Measurements from ENCODE around the gene GABRG3.

The GABRG3 gene

DNA sequence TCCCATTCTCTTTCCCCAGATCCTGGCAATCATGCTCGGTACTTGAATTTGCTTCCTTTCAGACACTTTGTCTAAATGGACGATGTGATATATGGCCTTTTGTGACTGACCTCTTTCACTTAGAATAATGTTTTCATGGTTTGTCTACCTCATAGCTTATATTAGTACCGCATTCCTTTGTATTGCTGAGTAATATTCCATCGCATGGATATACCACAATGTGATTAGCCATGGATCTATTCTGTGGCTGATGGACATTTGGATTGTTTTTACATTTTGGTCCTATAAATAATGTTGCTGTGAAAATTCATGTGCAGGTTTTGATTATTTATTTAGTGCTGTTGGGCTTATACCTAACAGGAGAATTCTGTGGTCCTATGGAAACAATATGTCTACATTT, 458.6 kb downstream of the GABRG3 start:
- DNase-seq, result no peak

DNA sequence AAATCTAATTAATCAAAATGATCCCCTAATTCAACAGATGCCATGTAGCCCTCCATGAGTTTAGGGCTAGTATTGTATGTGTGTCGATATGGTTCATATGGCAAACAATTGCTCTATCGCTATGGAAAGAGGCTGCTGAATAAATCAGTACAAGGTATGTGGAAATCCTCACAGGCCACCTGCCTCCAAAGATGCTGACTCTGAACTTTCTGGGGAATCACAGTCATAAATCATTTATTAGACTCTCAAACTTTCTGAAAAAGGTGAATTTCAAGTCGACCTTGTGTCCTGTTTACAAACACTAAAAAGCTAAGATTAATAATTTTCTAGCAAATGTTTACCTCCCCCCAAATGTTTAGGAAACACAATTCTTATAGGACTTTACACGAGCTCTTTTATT, 462.6 kb downstream of the GABRG3 start:
- no peak for DNase-seq

DNA sequence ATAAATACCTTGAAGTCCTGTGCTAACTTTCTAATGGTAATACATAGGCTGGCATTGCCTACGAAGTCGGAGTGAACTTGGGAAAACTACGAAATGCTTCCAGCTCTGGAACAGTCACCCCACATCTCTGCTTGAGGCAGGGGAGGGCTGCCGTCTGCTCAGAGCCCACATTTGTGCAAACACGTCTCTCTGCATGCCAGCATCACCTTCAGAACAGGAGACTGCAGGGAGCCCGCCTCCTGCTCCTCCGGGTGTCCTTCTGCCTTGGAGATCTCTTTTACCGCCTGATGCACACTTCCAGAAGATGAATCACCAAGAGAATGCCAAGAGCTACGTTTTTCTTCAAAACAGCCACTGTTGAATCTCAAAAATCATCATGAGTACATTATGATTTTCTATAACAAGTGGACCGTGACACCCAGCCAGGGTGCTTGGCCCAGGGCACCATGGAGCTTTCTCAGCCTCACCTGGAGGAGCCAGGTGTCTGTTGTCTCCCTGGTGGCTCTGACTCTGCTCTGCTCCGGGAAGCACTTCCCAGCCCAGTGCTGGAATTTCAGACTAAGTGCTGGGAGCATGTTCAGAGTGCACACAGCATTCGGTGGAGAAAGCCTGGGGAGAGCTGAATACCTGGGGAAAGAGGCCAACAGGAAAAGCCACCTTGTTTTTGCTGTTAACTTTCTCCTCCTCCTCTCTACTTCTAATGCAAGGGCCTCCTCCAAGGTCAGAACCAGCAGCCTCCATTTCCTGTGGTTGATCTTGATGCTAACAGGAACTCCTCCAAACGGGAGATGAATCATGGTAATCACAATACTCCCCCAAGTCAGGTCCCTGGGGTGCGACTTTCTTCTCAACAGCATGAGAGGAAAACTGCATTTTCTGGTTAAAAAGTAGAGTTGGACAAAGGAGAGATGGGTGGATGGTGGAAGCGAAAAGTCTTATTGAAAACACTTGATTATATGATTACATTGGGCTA, 467.7 kb downstream of the GABRG3 start:
- DNase-seq, result no peak

DNA sequence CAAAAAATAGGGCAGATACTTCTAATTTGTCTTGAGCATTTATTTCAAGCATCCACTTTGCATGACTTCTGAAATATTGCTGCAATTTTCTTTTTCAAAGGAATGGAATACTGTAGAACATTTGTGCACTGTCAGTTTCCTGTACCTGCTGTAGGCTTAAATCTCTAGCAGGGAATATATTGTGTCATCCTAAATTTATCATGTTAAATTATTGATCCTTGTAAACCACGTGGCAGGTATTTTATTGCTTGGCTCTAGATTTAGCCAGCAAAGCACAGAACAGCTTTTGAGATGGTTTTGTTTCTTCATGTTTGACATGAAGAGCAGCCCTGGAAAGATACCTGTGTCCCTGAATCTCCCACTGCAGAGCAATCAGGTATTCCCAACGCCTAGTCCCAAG, 470.1 kb downstream of the GABRG3 start:
- DNase-seq, result no peak

DNA sequence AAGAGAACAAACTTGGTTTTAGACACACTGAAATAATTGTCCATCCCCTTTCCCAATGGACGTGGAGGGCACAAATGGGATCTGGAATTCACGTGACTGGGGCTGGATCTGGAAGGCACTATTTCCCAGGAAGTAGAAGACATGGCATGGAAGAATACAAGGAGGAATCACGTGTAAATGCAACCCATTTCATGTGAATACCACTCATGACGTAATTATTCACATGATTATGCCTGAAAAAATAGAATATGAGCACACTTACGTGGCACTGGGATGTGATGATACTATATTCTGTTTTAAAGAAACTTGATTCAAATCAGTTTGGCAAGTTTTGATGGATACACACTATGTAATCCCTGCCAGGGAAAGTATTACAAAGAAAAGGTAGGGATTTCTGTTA, 477.3 kb downstream of the GABRG3 start:
- DNase-seq, result no peak

DNA sequence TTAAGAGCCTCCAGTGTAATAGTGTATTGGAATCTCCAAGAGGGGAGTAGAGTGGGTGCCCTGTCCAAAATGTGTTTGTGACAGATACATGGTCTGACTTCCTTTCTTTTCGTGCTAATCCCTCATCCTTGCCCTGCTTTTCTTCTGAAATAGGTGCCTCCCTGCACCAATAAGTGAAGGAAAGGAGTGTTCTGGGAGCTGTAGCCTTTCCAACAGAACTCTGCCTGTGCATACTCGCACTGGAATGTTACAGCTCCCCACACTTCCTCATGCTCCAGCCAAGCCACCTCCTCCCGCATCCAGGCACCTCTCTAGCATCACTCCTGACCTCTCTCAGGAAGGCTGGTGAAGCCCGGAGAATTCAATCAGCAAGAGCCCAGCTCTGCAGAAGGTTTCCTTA, 478.0 kb downstream of the GABRG3 start:
- no peak for DNase-seq

DNA sequence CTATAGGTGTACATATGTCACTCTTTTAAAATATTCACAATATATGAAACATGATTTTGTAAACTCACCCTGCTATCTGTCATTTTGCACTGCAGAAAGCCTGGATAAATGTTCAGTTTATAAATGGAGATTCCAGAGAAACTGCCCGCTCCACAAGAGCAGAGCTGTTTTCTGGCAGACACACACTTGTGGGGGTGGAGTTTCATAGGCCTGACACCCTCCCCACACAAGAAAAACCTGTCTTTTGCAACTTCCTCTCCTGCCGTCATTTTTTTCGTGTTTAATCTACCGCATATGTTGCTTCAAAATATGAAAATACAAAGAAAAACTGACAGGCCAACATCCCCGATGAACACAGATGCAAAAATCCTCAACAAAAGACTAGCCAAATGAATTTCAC, 479.0 kb downstream of the GABRG3 start:
- no peak for DNase-seq

DNA sequence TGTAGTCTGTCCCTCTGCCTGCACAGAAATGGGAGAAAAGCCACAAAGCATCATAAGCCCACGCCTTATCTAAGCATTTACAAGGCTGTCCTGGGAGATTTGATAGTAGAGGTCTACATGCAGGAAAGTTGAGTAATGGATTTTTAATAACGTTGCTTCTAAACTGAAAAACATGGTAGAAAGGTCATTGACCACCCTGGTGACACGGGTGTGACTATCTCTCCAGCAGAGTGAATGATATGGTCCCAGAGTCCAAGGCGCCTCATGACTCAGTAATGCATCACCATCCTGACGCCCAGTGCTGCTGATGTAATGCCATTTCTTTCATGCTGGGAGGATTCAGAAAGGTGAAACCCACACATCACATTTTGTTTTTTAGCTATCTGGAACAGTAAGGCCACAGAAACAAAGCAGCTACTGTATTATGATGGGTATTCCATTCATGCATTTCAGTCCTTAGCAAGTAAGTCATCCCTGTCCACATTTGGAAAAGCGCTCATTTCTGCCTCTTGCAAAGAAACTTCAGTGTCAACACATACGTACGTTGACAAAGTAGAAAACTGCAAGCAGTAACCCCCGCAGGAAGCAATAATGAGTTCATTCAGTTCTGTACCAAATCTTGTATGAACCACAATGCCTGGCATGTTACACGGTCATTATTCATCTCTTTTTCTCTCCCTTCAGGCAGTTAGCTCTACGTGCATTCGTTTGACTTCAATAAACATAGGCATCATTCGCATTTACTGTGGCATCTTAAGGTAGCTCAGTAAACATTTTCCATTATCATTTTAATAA, 483.5 kb downstream of the GABRG3 start:
- no peak for DNase-seq

DNA sequence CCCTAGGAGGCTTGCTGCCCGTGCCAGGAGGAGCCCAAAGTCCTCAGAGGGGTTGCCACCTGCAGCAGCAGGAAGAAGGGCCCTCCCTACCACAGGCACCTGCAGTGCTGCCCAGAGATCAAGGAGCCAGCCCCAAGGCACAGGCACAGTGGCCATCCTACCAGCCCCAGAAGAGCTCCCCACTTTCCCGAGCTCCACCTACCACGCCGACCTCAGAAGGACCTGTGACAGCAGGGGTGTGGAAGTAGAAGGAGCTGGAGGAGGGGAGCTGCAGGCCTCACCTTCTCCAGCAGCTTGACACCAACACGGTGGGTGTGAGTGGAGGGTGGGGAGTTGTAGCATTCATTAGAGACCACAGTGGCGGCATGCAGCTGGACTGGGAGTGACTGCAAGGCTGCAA, 485.8 kb downstream of the GABRG3 start:
- DNase-seq, result no peak

DNA sequence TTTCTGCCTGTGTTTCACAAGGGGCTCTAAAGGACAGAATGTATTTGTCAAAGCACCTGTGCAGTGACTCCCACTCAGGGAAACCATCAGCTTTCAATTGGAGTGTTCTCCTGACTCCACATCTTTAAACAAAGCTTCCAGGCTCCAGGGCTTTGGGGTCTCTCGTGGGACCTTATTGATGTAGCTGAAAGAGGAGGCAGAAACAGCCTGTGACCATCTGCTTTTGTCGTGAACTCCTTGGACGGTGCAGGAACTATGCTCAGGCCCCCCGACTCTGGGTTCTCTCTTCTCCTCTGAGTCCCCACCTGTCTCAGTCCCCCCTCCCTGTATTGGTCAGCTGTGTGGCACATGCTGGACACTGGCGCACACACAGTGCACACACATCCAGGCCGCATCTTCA, 486.8 kb downstream of the GABRG3 start:
- no peak for DNase-seq

DNA sequence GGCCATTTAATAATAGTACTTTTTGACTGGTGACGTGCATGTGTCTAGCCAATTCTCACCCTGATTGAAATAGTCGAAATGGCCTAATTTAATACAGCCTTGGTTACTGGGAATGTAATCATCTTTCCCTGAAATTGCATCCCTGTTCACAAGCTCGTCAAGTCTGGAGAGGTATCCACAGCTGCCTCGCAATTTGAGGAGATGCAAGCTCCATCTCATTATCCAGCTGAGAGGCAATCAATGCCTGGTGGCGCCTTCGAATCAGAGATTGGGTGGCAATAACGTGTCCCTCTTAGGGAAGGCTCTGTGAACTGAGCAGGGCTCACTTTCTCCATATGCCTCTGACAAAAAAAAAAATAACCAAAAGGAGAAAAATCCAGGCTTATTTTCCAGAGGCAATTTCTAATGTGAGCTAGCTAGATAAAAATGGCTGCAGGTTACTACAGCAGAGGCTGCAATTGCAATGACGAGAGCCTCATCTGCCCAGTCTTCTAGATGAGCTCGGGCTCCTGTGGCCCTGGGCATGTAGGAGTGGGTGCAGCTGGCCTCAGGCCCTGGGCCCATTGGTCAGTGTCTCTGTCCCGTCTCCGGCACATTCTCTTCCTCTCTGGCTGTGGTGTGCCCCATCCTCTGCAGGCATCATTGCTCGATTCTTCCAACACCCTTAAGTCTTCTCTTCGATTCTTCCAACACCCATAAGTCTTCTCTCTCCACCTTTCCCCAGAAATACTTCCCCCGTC, 487.5 kb downstream of the GABRG3 start:
- DNase-seq, result no peak

DNA sequence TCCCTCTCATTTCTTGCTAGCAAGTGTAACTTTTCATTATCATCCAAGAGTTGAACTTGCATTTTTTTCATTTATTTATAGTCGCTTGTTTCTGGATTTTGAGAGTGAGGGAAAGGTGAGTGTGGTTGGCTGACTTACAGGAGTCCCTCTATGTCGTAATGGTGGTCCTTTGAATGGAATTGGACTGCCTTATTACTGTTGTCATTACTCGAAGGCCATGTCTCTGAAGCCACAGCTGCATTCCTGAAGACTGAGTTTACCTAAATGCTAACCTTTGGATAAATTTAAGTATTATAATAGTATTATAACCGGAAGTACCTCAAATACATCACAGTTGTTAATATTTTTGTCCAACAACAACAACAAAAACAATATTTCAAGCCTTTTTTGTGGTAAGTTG, 488.9 kb downstream of the GABRG3 start:
- DNase-seq, result no peak

DNA sequence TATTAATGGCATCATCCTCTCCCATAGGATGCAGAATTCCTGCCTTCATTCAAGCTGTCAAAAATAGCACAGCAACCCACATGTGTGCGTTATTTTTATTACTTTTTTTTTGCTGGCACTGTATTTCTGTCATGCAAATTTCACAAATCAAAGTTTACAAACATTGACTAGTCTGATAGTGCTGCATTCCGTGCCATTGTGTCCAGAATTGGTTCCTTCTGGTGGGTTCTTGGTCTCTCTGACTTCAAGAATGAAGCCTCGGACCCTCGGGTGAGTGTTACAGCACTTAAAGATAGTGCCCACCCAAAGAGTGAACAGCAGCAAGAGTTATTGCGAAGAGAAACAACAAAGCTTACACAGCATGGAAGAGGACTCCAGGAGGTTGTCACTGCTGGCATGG, 490.2 kb downstream of the GABRG3 start:
- DNase-seq, result no peak

DNA sequence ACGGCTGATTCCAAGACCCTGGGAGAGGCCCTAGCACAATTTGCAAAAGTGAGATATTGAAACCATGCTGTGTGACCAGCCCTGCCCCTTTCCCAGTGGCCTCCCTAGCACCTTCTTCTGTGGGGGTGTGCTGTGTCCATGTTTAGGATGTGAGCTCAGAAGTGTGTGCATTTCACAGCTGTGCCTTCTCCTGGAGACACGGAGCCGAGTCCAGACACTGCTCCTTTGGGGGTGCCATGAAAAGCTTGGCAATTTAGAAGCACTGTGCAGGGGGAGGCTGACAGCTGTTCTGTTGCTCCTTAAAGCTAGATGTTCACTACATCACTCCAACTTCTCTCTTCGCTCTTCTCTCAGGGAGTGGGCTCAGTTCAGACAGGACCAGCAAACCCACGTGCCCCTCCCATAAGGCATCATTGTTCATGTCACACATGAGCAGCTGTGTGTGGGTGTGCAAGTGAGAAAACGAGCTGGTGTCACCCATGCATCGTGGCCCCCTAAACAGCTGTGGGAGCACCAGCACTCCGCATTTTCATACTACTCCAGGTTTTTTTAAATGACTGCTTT, 492.6 kb downstream of the GABRG3 start:
- no peak for DNase-seq

DNA sequence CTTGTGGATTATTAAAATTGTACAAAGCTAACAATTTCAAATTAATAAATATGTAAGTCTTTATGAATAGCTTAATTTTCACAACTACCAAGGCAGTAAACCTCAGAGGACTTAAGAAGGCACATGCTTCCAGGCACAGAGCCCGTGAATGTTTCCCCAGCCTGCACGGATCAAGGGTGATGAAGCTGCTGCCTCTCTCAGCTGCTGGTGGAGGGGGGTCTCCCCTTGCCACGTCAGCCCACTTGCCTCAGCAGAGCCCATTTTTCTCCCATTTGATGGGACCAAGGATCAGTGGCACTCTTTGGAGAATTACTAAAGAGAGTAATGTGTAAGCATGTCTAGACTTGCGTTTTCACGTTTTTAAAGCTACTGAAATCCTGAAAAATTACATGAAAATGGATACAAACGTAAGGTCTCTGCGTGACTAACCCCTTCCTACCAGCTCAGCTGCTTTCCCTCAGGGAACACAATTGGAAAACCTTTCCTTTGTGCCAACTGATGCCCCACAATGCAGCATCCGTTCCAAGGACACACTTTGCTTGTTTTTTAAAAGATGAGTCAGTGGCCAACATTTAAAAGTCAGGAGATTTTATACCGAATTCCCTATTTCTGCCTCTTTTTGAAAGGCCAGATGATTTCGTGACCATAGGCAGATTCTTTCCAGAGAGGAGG, 494.1 kb downstream of the GABRG3 start:
- DNase-seq, result no peak

DNA sequence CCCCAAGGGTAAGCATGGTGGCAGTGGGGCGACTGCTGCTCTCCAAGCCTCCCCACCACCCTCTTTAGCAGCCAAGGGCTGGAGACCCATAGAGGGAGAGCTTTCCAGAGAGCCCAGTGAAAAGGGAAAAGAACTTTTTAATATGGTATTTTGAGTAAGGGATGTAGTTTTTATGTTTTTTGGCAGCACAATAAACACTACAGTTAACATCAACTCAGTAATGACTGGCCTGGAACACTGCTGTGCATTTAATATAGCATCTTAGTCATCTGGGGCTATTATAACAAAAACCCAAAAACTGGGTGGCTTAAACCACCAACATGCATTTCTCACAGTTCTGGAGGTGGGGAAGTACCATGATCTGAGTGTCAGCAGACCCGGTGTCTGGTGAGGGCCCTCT, 495.8 kb downstream of the GABRG3 start:
- DNase-seq, result no peak

DNA sequence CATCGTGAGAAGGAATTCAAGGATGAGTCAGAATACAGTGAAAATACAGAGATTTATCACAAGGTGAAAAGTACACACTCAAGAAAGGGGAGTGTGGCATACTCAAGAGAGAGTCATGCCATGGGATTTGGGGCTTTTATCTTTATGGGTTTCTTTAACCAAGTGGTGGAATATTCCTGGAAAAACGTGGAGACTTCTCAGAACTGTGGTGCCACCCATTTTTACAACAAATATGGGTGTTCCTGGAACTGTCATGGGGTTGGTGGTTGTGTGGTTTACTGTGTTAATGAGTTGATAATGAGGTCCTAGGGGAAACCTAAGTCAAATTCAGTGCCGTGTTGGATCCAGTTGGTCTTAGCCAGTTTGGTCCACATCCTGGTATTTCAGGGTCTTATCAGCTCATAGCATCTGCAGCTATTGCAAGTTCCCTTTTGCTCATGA, 497.2 kb downstream of the GABRG3 start:
- no peak for DNase-seq

DNA sequence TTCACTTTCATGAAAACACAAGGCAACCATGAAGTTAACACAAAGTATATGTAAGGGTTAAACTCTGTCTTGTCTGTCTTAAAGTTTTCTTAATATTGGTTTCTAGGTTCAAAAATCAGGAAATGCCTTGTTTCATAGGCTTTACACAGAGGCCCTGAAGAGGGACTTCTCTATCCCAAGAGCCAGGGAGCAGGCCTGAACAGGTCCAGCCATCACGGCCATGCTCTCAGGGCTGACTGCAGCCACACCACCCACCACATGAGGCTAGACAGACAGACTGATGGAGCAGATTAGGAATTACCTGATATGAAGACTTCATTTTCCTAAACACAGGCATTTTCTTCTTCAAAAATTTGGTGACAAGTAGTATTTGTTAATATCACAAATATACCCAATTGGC, 502.9 kb downstream of the GABRG3 start:
- DNase-seq, result no peak

DNA sequence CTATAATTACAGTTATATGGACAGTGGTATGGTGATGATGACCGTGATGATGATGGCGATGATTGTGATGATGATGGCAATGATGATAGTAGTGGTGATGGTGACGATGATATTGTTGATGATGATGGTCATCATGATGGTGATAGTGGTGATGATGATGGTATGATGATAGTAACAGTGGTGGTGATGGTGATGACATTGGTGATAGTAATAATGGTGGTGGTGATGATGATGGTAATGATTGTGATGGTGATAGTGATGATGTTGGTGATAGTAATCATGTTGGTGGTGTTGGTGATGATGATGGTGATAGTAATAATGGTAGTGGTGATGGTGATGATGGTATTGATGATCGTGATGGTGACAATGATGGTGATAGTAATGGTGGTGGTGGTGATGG, 504.4 kb downstream of the GABRG3 start:
- DNase-seq, result no peak

DNA sequence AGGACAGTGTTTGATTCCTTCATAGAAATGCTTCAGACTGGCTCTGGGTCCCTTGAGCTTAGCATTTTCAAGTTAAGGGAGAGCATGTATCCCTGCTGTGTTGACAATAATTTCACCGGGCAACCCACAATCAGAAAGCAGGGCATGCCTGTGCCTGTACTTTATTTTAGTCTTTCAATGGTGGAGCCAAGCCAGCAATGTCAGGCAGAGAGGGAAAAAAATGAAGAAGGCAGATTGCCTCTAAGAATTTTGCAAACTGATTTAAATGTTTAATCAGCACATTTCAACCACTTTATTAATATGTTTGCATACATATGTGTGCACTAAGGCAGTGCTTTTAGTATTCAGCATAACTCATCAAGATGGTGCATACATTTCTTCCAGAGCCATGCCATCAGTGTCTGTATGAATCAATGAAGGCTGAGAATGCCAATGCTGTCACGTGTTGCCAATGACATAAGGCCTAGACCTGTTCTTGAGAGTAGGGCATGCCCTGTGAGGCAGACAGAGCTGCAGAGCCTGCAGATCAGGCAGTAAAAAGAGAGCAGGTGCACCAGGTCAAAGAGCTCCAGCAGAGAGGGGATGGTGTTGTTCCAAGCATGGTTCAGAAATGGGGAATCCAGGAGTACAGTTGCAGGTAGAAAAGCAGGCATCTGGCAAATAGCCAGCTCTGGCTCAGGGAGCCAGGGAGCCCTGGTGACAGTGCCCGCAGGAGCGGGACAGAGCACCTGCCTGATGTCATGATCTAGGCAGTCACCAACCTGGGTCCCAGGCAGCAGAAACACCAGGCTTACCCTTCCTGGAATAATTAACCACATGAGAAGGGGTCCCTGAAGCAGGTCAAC, 508.5 kb downstream of the GABRG3 start:
- no peak for DNase-seq

DNA sequence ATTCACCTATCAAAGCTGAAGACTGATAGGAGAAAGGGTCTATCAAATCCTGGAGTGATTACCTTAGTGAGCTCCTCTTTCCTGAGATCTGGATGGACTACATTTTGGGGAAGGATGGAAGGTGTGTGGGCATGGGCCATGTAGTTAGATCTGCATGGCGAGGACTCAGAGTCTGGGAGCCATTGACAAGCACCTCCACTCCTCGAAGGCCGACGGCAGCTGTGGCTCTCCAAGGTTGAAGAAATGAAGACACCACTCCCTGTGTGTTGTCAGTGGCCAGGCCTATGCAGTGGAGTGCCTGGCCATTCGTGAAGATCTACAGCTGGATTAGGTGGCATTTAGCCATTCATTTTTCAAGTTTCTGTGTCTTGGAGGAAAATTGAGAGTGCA, 509.2 kb downstream of the GABRG3 start:
- no peak for DNase-seq

DNA sequence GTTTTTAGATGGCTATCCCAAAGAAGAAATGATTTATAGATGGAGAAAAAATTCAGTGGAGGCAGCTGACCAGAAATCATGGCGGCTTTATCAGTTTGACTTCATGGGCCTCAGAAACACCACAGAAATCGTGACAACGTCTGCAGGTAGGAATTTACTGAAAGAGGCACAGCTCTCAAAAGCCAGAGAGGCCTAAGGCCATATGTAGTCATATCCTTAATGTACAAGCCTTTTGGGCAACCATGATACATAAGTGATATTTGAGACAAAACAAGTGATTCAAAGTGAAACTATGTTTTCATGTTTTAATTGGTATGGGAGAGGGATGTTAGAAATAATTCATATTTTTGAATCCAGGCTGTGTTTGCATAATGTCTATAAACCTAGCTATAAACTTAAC, 509.7 kb downstream of the GABRG3 start:
- no peak for DNase-seq

Data from activated naive CD4-positive, alpha-beta T cell treated with anti-CD3 and anti-CD28 coated beads, Interleukin-2, amount 50 U/mL, for 16 hours (primary cell).